Stimulated activated CD8-positive, alpha-beta memory T cell treated with anti-CD3 and anti-CD28 coated beads, Interleukin-12 subunit alpha, Interleukin-12 subunit beta, amount 100 ng/mL, for 24 hours (primary cell): ENCODE measurements around the gene PYCR2.

ENCODE experiments used
- DNase-seq: peaks from one replicate; pipeline ENCODE4 v3.0.0-alpha.2; 2020; ENCODE audit errors: extremely low read depth

Gene PYCR2

GRCh38 chr1:225919906-225920305 is 4.1 kb downstream of the PYCR2 start:
- DNase-seq = no peak

DNA sequence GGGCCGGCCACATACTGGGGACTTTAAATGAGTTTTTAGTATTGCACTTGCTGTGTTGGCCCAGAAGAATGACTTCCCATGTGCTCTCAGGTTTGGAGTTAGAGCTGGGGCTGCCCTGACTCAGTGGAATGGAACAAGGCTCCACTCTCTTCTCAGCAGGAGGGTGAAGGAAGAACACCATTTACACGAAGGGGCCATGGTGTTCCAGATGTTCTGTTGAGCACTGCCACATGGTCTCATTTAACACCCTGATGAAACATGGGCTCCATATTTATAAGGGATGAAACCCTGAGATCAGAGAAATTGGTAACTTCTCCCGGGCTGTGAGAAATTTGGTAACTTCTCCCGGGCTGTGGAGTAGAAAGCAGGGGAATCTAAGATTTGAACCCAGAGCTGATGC is 5.8 kb downstream of the PYCR2 start:
- no peak for DNase-seq

DNA sequence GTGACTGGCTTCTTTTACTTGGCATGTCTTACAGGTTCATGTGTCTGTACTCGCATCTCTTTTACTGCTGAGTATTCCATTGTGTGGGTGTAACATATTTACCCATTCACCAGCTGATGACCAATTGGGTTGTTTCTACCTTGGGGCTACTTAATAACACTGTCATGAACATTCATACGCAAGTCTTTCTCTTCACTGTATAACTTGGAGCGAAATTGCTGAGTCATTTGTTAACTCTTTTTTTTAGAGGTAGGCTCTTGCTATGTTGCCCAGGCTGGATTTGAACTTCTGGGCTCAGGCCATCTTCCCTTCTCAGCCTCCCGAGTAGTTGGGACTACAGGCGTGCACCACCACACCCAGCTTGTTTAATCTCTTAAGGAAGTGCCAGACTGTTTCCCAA is 6.5 kb downstream of the PYCR2 start:
- DNase-seq = no peak

GRCh38 chr1:225917101-225917500 is 6.9 kb downstream of the PYCR2 start:
- no peak for DNase-seq

DNA sequence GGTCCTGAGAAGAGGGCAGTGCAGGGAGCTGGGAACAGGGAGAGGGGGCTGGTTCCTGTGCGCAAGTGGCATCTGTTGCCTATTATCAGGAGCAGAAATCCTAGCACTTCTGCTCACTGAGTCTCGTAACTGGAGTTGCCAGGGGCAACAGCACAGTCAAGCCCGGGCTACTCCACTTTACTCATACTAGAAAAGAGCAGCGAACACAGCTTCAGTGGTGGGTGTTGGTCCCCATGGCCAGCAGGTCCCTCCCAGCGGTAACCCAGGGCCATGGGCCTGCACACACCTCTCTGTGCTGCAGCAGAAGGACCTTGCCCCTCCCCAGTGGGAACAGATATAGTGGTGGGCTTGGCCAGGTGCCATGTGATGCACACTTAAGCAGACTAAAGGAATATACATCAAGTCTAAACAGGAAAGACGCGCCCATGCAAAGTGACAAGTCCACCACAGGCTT is 8.5 kb downstream of the PYCR2 start:
- DNase-seq = no peak

DNA sequence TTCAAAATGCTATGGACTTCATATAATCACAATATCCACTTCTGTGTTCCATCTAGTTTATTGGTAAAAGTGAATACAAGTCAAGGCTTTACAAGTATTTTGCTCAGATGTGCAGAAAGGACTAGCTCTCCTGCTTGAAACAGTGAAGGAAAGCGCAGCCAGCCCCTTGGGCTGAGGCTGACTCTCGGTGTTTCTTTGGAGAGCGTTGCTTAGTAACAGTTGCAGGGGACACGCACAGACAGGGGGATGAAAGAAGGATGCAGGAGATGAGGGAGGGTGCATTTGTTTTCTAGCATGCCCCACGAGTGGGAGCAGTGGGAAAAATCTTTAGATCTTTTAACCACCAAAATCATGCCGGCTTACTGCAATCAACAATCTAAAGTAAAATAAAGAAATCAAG is 9.1 kb downstream of the PYCR2 start:
- no peak for DNase-seq

DNA sequence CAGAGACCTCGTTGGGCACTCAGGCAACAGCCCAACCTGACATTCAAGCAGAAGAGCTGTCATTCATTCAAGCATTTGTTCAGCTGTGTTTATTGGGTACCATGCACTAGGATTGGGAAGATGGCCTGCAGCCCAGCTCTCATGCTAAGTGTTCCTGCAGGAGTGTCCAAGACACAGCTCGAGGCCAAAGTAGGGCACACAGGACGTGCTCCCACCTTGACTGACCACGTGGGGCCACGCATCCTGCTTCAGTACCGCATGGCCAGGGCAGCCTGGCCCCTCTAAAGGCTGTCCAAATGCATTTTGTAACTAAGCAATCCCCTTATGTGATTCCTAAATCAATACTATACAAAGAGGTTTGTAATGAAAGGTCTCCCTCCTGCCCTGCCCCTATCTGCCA is 9.7 kb downstream of the PYCR2 start:
- no peak for DNase-seq

DNA sequence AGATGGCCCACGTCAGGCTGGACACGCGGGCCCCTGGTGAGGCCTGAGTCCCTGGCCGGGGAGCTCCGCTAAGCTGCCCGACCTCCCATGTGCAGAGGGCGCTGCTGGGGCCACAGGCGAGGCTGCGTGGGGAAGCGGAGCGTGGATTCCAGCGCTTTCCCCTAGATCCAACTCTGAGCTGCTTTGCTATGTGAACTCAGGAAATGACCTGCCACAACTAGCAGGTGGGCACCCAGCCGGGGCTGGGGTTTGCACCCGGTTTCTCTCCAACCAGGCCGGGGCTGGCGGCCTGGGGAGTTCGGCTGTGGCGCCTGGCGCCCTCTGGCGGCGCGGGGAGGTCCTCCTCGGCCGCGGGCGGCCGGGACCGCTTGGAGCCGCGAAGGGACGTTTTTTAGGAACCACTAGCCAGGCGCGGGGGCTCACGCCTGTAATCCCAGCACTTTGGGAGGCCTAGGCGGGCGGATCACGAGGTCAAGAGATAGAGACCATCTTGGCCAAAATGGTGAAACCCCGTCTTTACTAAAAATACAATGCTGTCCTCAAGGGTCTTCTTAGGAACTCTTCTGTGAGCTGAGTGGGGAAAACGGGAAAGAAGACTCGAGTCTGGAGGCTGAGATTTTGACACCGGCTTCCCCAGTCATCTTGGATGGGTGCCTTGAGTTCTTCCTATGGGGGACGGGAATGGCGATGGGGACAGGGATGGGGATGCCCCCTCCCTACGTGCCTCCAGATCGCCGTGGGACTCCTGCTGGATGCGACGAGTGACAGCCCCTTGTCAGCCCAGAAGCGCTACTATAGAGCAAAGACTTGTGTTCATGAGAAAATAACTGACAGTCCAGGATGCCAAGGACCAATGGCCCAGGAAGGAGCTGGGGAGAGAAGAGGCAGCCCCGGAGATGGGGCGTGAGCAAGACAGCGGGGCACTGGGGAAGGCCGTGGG is 12.6 kb downstream of the PYCR2 start:
- DNase-seq = no peak

DNA sequence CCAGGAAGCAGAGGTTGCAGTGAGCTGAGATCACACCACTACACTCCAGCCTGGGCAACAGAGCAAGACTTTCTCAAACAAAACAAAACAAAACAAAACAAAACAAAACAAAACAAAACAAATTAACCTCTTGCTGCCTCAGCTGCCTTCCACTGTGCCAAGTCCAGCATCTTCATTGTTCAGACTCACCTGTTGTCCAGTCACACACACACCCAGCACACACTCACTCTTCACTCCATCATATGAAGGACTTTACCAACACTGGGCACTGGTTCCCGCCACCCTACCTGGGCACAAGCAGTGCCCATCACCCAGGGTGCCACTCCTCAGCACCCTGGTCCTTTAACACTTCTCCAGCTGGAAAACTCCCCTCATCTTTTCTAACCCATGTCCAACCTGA is 14.6 kb downstream of the PYCR2 start:
- DNase-seq = no peak

DNA sequence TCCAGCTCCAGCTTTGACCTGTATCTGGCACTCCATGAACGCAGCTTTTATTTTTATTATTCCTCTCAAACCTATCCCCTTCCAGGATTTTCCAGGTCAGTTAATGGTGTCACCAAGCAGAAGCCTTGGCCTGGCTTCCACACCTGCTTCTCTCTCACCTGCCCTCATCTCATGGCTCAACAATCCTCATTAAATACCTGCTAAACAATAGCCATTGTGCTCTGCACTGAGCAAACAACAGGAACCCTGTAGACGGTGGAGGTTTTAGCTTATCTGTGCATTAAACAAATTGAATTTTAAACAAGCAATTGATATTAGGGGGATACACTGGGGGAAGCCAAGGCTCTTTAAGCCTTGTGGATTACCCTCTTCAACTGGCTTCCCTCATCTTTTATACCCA is 15.3 kb downstream of the PYCR2 start:
- no peak for DNase-seq

DNA sequence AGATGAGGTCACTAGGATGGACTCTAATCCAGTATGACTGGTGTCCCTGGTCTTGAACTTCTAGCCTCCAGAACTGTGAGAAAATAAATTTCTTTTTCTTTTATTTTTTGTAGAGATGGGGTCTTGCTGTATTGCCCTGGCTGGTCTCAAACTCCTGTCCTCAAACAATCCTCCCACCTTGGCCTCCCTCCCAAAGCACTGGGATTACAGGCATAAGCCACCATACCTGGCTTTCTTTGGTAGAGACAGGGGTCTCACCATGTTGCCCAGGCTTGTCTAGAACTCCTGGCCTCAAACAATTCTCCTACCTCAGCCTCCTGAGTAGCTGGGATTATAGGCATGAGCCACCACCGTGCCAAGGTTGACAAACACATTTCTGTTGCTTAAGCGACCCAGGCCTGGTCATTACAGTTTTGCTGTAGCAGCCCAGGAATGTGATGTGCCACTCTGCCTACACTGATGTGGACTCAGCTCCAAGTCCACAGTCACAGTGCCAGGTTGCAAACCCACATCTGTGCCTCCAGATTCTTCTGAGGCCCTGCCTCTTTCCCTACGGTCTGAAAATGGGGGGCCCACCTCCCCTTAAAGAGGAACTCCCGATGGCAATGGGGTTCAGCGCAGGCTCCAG is 15.9 kb downstream of the PYCR2 start:
- no peak for DNase-seq

- no peak for DNase-seq
These were observed 16.7 kb downstream of the PYCR2 start for GRCh38 chr1:225907341-225907740.

- DNase-seq = no peak
These were observed 17.6 kb downstream of the PYCR2 start for GRCh38 chr1:225906467-225906866.

DNA sequence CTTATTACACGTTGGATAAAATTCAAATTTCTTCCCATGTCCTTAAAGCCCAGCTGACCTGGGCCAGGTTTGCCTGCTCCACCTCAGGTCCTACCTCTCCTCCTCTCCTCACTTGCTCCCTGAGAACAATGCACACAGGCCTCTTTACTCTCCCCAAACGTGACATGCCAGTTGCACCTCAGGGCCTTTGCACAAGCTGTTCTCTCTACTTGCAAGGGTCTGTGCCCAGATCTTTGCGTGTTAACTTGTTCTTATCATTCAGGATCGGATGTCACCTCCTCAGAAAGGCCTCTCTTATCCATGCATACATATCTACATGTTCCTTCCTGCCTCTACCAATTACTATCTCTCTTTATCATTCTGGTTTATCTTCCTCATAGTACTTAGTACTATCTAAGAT is 20.4 kb downstream of the PYCR2 start:
- DNase-seq = no peak

DNA sequence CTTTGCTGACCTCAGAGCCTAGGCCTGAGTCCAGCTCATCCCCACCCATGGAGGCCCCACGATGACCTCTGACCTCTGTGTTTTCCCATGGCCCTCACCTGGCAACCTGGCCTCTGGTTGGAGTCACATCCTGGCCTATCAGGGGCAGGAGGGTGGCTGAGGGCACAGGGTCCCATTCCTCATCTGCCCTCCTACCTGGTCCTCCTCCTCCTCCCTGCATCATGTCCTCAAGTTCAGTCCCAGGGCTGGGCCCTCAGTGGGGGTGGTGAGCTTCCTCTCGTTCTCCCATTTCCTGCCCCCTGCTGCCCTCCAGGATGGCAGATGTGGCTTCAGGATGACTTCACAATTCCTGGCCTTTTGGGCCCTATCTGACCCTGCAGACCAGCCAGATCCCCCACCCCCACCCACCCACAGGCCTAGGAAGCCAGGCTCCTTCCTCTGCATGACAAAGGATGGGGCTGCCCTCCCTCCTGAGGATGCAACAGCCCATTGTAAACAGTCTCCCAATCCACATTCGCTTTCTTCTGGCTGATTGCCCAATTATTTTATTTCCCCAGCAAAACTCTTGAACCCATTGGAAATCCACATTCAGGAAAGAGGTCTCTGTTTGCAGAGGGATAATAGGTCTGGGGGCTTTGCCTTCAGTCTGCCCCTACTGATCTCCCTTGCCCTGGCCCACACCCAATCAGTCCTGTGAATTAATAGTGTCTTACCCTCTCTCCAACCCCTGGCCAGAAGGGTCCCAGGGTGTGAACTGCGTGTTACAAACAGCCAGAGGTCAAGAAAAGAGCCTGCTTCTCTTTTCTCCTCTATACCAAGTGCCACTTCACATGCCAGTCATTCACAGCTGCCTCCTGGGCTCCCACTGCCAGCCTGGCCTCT is 24.8 kb downstream of the PYCR2 start:
- no peak for DNase-seq

DNA sequence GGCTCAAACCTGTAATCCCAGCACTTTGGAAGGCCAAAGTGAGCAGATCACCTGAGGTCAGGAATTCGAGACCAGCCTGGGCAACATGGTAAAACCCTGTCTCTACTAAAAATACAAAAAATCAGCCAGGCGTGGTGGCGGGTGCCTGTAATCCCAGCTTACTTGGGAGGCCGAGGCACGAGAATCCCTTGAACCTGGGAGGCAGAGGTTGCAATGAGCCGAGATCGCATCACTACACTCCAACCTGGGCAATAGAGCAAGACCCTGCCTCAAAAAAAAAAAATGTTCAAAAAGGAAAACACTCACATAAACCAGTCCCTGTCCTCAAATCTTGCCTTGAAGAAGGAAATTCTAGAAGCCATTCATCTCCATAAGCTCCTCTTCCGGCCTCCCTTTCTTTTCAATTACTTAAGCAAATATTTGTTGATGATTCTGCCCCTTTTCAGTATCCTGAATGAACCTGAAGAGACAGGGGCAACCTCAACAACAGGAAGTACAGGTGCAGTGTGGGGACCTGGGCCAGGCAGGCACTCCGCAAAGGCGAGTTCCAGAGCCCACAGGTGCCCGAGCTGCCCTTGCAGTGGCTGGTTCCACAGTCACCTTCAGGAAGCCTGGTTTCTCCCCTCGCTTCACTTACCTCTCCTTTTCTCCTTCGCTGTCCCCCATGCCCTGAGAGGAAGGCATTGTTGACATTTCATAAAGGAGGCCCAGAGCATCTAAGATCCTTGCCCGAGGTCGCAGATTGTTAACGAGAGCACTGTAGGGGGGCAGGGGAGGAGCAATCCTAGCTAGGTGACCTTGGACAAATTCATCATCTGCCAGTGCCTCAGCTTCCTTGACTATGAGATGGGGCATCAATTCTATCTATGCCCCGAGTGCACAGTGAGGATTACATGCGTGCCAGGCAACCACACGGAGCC is 26.2 kb downstream of the PYCR2 start:
- DNase-seq = no peak

- no peak for DNase-seq
These were observed 27.0 kb downstream of the PYCR2 start for GRCh38 chr1:225896937-225897549.

GRCh38 chr1:225896494-225896893 is 27.6 kb downstream of the PYCR2 start:
- DNase-seq = no peak

GRCh38 chr1:225892307-225892706 is 31.7 kb downstream of the PYCR2 start:
- no peak for DNase-seq

- no peak for DNase-seq
These were observed 32.6 kb downstream of the PYCR2 start for GRCh38 chr1:225891229-225891972.
